Right lung (tissue), 5 donors: Measurements from ENCODE around the gene POU2F2. TPM values are rescaled to one million over a fixed set of nuclear protein-coding genes. Genes with fewer than 3 reads are reported as not detected.

Experiments
- DNase-seq, 2 donors: peaks; one replicate each; pipeline ENCODE4 v3.0.0-alpha.2; 2013
- polyA plus RNA-seq, 5 donors: library from polyadenylated mRNA; unstranded; fragments of 120-200 nt; gene quantifications; one replicate each; pipeline versions ENCODE4 v1.2.1 to v1.2.3, GENCODE V29; 2013; ENCODE audit warnings: inconsistent platforms in 1 of 5, low replicate concordance in 1 of 5; ENCODE audit not compliant: insufficient read length in 5 of 5, insufficient read depth in 1 of 5

Gene POU2F2
- polyA plus RNA-seq, 5 donors: 1.1 to 1.7 (median 1.5) TPM

DNA sequence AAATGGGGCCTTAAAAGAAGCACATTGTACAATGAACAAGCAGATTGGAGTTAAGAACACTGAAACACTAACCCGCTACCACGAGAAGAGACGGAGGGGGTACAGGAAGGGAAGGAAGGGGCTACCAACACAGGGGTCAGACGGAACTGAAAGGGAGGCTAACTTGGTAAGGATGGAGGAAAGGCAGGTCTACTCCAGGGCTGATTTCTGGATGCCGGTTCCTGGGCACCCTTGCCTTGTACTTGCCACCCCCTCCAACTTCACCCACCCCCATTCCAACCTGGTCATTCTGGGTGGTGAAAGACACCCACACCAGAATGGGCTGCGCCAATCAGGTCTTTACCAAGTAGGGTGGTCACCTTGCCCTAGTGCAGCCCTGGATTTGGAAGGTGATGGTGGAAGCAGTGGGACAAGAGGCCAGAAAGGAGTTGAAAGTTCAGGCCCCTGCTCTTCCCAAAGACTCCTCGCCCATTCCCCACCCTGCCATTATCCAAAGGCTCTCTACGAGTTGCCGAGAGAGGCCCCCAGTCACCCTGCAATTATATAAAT is 46.0 kb downstream of the POU2F2 start:
- DNase-seq: no peak

DNA sequence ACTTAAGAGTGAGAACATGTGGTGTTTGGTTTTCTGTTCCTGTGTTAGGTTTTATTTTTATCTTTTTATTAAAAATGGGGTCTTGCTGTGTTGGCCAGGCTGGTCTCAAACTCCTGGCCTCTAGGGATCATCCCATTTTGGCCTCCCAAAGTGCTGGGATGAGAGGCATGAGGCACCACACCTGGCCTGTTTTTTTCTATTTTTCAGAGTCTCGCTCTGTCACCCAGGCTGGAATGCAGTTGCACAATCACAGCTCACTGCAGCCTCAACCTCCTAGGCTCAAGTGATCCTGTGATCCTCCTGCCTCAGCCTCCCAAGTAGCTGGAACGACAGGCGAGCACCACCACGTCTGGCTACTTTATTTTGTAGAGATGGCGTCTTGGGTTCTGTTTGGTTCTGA is 48.7 kb downstream of the POU2F2 start:
- DNase-seq: no peak

DNA sequence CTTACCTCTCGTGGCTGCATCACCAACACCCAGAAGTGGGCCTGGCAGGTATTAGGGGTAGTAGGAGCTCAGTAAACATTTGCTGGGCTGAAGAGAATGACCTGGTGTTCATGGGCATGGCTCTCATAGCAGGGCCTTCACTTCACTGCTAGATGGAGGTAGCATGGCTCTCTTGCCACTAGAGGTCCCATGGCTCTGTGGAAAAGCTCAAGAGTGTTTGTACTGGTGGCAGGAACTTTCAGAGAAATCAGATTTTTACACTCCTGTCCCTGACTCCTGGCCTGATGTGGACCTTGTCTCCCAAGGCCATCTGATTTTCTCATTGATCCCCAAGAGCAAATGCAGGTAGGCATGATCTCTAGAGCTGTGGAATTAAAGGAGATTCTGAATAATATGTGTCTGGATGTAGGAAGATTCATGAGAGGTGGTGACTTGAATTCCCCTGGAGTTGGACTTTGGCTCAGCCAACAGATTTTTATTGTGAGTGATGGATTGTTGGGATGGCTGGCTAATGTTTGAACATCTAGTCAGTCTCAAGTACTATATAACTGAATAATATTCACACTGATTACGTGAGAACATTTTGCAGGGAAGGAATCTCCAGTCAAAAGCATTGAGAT is 50.6 kb downstream of the POU2F2 start:
- no peak for DNase-seq

DNA sequence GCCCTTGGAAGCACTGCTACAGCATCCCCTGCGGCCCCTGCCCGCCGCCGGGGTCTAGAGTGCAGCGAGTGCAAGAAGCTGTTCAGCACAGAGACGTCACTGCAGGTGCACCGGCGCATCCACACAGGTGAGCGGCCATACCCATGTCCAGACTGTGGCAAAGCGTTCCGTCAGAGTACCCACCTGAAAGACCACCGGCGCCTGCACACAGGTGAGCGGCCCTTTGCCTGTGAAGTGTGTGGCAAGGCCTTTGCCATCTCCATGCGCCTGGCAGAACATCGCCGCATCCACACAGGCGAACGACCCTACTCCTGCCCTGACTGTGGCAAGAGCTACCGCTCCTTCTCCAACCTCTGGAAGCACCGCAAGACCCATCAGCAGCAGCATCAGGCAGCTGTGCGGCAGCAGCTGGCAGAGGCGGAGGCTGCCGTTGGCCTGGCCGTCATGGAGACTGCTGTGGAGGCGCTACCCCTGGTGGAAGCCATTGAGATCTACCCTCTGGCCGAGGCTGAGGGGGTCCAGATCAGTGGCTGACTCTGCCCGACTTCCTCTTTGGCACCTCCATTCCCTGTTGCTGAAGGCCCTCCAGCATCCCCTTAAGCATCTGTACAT is 51.4 kb downstream of the POU2F2 start:
- DNase-seq: no peak

DNA sequence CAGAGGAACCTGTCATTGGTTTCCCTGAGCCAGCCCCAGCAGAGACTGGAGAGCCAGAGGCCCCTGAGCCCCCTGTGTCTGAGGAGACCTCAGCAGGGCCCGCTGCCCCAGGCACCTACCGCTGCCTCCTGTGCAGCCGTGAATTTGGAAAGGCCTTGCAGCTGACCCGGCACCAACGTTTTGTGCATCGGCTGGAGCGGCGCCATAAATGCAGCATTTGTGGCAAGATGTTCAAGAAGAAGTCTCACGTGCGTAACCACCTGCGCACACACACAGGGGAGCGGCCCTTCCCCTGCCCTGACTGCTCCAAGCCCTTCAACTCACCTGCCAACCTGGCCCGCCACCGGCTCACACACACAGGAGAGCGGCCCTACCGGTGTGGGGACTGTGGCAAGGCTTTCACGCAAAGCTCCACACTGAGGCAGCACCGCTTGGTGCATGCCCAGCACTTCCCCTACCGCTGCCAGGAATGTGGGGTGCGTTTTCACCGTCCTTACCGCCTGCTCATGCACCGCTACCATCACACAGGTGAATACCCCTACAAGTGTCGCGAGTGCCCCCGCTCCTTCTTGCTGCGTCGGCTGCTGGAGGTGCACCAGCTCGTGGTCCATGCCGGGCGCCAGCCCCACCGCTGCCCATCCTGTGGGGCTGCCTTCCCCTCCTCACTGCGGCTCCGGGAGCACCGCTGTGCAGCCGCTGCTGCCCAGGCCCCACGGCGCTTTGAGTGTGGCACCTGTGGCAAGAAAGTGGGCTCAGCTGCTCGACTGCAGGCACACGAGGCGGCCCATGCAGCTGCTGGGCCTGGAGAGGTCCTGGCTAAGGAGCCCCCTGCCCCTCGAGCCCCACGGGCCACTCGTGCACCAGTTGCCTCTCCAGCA is 52.1 kb downstream of the POU2F2 start:
- no peak for DNase-seq

DNA sequence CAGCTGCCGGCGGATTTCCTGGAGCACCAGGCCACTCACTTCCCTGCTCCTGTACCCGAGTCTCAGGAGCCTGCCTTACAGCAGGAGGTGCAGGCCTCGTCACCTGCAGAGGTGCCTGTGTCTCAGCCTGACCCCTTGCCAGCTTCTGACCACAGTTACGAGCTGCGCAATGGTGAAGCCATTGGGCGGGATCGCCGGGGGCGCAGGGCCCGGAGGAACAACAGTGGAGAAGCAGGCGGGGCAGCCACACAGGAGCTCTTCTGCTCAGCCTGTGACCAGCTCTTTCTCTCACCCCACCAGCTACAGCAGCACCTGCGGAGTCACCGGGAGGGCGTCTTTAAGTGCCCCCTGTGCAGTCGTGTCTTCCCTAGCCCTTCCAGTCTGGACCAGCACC is 53.0 kb downstream of the POU2F2 start:
- no peak for DNase-seq

DNA sequence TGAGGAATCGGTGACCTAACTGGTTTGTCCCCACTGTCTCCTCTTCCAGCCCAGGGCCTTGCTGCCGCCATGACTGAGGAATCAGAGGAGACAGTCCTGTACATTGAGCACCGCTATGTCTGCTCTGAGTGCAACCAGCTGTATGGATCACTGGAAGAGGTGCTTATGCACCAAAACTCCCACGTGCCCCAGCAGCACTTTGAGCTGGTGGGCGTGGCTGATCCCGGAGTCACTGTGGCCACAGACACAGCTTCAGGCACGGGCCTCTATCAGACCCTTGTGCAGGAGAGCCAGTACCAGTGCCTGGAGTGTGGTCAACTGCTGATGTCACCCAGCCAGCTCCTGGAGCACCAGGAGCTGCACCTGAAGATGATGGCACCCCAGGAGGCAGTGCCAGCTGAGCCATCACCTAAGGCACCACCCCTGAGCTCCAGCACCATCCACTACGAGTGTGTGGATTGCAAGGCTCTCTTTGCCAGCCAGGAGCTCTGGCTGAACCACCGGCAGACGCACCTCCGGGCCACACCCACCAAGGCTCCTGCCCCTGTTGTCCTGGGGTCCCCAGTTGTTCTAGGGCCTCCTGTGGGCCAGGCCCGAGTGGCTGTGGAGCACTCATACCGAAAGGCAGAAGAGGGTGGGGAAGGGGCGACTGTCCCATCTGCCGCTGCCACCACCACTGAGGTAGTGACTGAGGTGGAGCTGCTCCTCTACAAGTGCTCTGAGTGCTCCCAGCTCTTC is 53.5 kb downstream of the POU2F2 start:
- DNase-seq: no peak

DNA sequence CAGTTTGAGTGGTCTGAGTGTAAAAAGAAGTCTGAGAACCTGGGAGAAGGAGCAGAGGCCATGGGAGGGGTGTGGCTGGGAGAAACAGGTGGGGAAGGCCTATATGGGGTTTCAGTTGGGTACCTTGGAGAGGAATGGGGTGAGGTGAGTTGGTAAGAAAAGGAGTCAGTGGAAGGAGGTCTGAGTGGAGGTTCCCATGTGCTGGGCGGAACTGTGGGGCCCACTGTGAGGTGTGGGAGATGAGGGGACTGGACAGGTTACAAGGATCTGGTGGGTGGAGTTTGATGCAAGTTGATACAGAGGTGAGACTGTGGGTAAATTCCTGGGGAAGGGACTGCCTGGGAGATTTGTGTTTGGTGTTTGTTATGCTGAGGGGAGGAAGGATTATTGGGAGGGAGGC is 54.2 kb downstream of the POU2F2 start:
- DNase-seq: no peak

DNA sequence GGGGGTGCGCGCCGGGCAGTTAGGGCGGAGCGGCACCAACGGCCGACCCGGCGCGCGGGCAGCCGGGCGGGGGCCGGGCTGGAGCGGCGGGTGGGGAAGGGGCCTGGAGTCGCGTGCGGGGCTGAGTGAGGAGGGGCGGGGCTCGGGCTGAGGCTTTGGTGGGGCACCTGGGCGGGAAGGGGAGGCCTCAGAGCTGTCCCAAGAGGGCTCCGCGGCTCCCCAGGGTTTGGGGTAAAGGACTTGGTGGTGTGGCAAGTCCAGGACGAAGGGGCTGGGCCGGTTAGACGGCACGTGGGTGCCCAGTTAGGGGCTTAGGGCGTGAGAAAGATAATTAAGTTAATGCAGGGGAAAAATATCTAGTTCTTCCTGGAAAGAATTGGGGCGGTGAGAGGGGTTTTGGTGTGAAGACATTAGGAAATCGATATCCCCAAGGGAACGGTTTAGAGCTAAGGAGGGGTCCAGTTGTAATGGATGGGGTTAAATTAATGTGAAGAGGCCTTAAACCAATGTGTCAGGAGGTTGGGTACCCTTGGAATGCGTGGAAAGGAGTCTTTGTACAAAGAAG is 55.8 kb downstream of the POU2F2 start:
- DNase-seq: no peak

DNA sequence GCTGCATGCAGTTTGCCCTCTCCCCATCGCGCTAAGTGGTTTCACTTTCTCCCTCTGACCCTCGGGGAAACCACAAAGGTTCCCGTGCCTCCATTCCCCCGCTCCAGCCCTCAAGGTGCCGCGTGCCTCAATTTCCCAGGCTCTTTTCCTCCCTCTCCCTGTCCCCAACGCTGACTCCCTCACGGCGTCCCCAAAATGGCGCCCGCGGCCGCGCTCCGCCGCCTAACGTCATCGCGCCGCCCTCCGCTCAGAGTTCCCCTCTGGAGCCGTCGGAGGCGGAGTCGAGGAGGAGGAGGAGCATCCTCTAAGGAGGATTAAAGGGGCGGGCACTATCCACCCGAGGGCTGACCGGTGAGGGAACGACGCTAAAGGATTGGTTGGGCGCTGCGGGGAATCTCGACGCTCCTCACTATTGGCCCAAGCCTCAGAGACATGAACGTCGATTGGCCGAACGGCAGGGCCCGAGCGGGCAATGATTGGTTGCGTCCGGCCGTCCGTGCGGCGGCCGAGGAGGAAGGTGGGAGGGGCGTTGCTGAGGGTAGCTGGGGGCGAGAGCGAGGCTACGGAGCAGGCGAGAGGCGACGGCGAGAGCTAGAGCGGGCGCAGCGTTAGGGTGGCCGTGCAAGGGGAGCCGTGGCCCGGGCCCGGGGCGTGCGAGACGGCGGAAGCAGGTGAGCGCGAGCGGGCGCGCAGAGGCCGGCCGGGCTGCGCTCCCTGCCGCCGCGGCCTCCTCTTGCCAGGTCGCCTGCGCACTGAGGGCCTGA is 56.4 kb downstream of the POU2F2 start, which contains the start of gene ZNF574:
ZNF574 (plus strand) TSS at position 551 of the 764 bp plus-strand sequence. CDS start 2,441 bp downstream, outside the sequence.
- peak; percentile 99 for DNase-seq

DNA sequence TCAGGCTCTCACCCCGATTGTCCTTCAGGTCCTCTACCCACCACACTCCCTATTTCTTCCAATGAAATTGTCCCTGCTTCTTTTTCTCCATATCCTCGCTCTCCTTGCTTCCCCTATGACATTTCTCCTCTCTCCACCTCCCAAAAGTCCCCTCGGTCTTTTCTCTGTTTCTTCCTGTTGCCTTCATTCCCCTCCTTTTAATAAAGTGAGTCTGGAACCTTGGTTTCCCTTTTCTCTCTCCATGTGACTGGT is 57.0 kb downstream of the POU2F2 start:
- peak in 1 of 2 donors; percentile 48 for DNase-seq

DNA sequence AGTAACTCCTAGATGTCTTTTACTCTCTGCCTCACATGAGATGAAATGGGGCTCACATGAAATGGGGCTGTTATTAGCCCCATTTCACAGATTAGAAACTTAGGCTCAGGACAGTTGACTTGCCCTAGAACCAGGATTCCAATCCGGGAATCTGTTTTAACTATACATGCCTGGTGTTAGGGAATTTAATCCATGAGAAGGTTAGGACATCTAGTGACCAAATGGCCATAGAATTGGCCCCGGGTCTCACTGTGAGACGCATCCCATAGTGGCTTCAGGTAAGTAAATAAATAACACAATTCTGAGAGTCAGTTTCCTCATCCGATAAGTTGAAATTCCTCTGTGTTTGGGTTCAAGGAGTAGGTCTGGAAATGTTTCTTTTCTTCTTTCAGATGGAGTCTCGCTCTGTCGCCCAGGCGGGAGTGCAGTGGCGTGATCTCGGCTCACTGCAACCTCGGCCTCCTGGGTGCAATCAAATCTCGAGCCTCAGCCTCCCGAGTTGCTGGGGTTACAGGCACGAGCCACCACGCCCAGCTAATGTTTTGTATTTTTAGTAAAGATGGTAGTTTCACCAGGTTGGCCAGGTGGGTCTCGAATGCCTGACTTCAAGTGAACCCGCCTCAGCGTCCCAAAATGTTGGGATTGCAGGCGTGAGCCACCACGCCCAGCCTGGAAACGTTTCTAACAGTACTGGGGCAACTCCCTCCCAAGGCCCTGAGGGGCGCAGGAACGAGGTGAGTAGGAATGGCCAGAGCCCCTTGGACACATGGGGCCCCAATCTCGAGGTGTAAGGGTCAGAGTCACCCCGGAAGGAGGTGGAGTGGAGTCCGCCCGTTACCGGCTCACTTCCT is 57.5 kb downstream of the POU2F2 start:
- no peak for DNase-seq

DNA sequence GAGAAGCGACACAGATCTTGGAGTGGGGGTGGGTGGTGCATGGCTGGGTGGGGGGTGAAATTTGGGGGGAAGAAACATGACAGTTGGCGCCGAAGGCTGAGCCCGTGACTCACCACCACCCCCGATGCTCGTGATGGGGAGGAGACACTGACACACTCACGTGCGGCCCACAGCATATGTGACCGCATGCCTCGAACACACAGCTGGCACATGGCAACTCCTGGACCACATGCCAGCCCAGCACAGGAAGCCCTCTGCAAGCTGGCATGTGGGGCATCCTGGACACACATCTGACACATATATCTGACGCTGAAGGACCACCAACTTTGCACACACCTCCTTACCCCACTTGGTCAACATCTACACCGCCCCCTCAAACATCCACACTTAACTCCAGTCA is 61.0 kb downstream of the POU2F2 start:
- DNase-seq: no peak

DNA sequence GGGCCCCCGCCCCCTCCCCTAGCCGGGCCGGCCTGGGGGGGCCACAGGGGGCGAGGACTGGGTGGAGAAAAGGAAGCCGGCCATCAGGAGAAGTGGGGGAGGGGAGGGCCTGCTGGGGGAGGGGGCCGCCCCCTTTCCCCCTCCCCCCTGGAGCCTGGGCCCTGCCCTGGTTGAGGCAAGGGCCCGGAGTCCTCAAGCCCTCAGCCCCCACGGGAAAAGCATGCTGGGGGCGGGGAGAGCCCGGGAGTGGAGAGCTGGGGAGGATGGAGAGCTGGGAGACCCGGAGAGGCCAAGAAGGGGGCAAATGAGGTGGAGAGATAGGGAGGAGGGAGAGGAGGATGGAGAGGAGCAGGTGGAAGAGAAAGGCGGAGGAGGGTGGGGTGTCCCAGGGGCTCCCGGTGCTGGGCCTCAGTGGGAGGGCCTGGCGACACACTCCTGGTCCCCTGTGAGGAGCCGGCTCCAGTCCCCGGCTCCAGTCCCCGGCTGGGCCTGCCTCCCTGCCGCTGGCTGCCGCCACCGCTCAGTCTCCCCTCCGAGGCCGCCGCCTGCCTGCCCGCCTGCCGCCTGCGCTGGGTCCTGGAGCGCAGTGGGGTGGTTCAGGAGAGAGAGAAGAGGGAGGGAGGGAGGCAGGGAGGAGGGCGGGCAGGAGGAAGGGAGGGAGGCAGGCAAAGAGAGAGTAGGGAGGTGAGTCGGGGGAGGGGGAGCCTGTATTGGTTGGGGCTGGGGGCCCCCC is 62.5 kb downstream of the POU2F2 start, which contains the start of gene GRIK5:
GRIK5 (minus strand) TSS at position 588 of the 733 bp plus-strand sequence. CDS start 4,436 bp downstream, outside the sequence.
- no peak for DNase-seq

DNA sequence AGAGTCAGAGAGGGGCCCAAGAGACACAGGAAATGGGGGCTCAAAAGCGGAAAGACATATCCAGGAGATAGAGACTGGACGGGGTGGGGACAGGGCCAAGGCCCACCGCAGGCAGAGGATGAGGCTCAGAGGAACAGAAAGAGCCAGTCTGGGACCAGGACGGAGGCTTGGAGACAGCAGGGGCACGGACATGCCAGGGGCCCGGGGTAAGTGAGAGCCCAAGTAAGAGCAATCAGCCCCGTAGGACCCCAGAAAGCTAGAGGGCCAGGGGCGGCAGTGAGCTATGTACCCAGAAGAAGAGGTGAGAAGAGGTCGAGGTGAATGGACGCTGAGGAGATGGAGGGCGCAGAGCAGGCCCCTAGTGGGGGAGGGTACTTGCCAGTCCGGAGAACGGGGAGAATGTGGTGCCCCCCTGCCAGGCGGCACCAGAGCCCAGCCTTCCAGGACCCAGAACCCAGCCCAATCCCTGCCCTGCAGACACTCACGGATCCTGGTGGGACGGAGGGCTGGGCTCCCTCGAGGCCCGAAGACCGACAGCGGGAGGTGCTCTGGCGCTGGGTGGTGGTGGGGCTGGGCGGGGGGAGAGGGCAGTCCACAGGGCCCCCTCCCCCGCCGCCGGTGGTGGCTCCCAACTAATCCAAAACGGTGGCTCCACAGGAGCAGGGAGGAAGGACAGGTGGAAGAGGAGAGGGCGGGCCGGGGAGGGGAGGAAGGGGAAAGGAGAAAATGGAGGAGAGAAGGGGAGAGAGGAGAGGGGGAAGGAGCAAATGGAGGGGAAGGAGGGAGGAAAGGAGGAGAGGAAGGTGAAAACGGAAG is 63.3 kb downstream of the POU2F2 start:
- no peak for DNase-seq

DNA sequence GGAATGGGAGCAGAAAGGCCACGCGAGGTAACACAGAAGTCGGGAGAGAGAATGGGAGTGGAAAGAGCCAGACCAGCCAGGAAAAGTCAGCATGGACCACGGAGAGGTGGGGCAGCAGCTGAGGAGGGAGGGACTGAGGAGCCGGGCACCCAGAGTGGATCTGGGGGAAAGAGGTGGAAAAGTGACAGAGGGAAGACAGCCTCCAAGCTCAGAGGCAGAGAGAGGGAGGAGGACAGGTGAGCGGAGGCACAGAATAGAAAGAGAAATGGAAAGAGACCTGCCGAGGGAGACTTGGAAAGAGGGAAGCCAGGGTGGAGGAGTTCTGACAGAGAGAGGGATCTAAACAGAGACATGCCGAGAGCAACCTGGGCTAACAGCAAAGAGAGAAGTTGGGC is 63.9 kb downstream of the POU2F2 start:
- no peak for DNase-seq

DNA sequence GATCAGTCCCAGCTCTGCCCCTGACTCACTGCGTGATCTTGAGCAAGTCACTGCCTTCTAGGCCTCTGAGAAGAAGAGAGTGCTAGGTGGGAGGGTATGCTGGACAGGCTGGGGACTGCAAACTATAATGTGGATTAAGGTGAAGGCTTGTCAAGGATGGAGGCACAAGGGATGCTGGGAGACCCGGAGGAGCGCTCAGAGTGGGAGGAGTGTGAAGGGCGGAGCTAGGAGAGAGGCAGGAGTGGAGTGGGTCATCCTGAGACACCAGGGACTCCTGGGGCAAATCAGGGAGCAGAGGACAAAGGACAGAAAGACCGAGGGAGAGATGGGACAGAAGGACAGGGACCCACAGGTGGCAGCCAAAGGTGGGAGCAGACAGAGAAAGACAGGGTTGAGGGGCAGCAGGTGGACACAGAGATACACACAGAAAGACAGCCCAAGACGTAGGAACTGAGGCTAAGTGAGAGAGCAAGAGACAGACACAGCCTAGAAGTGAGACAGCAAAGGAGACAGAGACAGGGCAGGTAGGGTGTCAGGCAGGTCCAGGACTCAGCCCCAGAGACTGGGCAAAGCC is 64.8 kb downstream of the POU2F2 start:
- no peak for DNase-seq
